GM19351 (cell line): Measurements from ENCODE around the gene HOXA10.

ENCODE experiments used
- ATAC-seq: cut with Tn5 transposase; IDR thresholded peaks from one replicate; pipeline ENCODE4 v1.9.1; 2021; ENCODE audit warnings: mild to moderate bottlenecking, moderate library complexity; ENCODE audit not compliant: unreplicated experiment

The HOXA10 gene

GRCh38 chr7:27180431-27181420, 6.6 kb upstream of the HOXA10 start:
- ATAC-seq = no peak

- ATAC-seq = no peak
Observed at GRCh38 chr7:27179503-27180430, 5.6 kb upstream of the HOXA10 start.

GRCh38 chr7:27179030-27179429, 4.9 kb upstream of the HOXA10 start:
- no peak for ATAC-seq

- ATAC-seq = no peak
Observed at GRCh38 chr7:27178366-27178765, 4.2 kb upstream of the HOXA10 start.

- no peak for ATAC-seq
Observed at GRCh38 chr7:27177795-27178320, 3.7 kb upstream of the HOXA10 start.

GRCh38 chr7:27176962-27177794, 3.1 kb upstream of the HOXA10 start:
- ATAC-seq = no peak

GRCh38 chr7:27176524-27176845, 2.4 kb upstream of the HOXA10 start:
- no peak for ATAC-seq

GRCh38 chr7:27175626-27176523, 1.8 kb upstream of the HOXA10 start:
- no peak for ATAC-seq

GRCh38 chr7:27174874-27175625, 930 bp upstream of the HOXA10 start:
- ATAC-seq = no peak

- ATAC-seq = no peak
Observed at GRCh38 chr7:27173511-27173955, 587 bp downstream of the HOXA10 start.

- no peak for ATAC-seq
Observed at GRCh38 chr7:27172823-27173510, 1.2 kb downstream of the HOXA10 start.

GRCh38 chr7:27172315-27172774, 1.8 kb downstream of the HOXA10 start:
- ATAC-seq = no peak

- no peak for ATAC-seq
Observed at GRCh38 chr7:27171637-27172314, 2.3 kb downstream of the HOXA10 start.

GRCh38 chr7:27171325-27171636, 2.8 kb downstream of the HOXA10 start:
- ATAC-seq = no peak

GRCh38 chr7:27170426-27171324, 3.4 kb downstream of the HOXA10 start:
- ATAC-seq = no peak

GRCh38 chr7:27169658-27170425, 4.3 kb downstream of the HOXA10 start:
- no peak for ATAC-seq
